ENCODE results near the gene RYK.
"Not testable (repeated sequence)": the region's sequence is repeated elsewhere in the genome, so short reads cannot be mapped to it uniquely, and the experiment has no call there.

Gene RYK

GRCh38 chr3:134201201-134202130 lies 49.2 kb downstream of the RYK start:
- TF ChIP-seq TAF1 (IDR thresholded peaks at IDR 0.05; ENCODE audit: low read depth, low read length) (no peak), POU2F2 (IDR thresholded peaks at IDR 0.05; ENCODE audit: low read depth, low read length) (no peak), POLR2A (IDR thresholded peaks at IDR 0.05; ENCODE audit: low read depth, low read length) (no peak), SPI1 (IDR thresholded peaks at IDR 0.05; ENCODE audit: low read depth, low read length) (no peak), POLR2AphosphoS5 (IDR thresholded peaks at IDR 0.05; ENCODE audit: low read depth, low read length) (no peak), PAX5 (IDR thresholded peaks at IDR 0.05; ENCODE audit: insufficient read depth, low read length, severe bottlenecking) (no peak)
- no peak for FAIRE-seq
- no peak for DNase-seq (ENCODE audit: insufficient read length, low spot score)

GRCh38 chr3:134199880-134200279 lies 50.8 kb downstream of the RYK start:
- DNase-seq (ENCODE audit: insufficient read length, low spot score); FAIRE-seq: not testable (repeated sequence)

- no peak for FAIRE-seq
- DNase-seq (ENCODE audit: insufficient read length, low spot score), result no peak
- no peak for TF ChIP-seq POLR2AphosphoS5 (IDR thresholded peaks at IDR 0.05; ENCODE audit: low read depth, low read length)
- no peak for TF ChIP-seq POU2F2 (IDR thresholded peaks at IDR 0.05; ENCODE audit: low read depth, low read length)
- TF ChIP-seq PAX5 (IDR thresholded peaks at IDR 0.05; ENCODE audit: insufficient read depth, low read length, severe bottlenecking), result no peak
- TF ChIP-seq TAF1 (IDR thresholded peaks at IDR 0.05; ENCODE audit: low read depth, low read length), result no peak
- no peak for TF ChIP-seq POLR2A (IDR thresholded peaks at IDR 0.05; ENCODE audit: low read depth, low read length)
- TF ChIP-seq SPI1 (IDR thresholded peaks at IDR 0.05; ENCODE audit: low read depth, low read length), result no peak
Observed at GRCh38 chr3:134199240-134199639, 51.4 kb downstream of the RYK start.

- TF ChIP-seq TAF1 (IDR thresholded peaks at IDR 0.05; ENCODE audit: low read depth, low read length), result no peak
- no peak for TF ChIP-seq SPI1 (IDR thresholded peaks at IDR 0.05; ENCODE audit: low read depth, low read length)
- TF ChIP-seq PAX5 (IDR thresholded peaks at IDR 0.05; ENCODE audit: insufficient read depth, low read length, severe bottlenecking), result no peak
- TF ChIP-seq POLR2A (IDR thresholded peaks at IDR 0.05; ENCODE audit: low read depth, low read length), result no peak
- no peak for TF ChIP-seq POU2F2 (IDR thresholded peaks at IDR 0.05; ENCODE audit: low read depth, low read length)
- TF ChIP-seq POLR2AphosphoS5 (IDR thresholded peaks at IDR 0.05; ENCODE audit: low read depth, low read length), result no peak
- FAIRE-seq, result no peak
- no peak for DNase-seq (ENCODE audit: insufficient read length, low spot score)
Observed at GRCh38 chr3:134198414-134198813, 52.2 kb downstream of the RYK start.

- no peak for TF ChIP-seq POU2F2 (IDR thresholded peaks at IDR 0.05; ENCODE audit: low read depth, low read length)
- TF ChIP-seq TAF1 (IDR thresholded peaks at IDR 0.05; ENCODE audit: low read depth, low read length), result no peak
- TF ChIP-seq PAX5 (IDR thresholded peaks at IDR 0.05; ENCODE audit: insufficient read depth, low read length, severe bottlenecking), result no peak
- no peak for TF ChIP-seq SPI1 (IDR thresholded peaks at IDR 0.05; ENCODE audit: low read depth, low read length)
- no peak for TF ChIP-seq POLR2A (IDR thresholded peaks at IDR 0.05; ENCODE audit: low read depth, low read length)
- TF ChIP-seq POLR2AphosphoS5 (IDR thresholded peaks at IDR 0.05; ENCODE audit: low read depth, low read length), result no peak
- FAIRE-seq (peak; percentile 69), DNase-seq (ENCODE audit: insufficient read length, low spot score) (peak; percentile 21)
Observed at GRCh38 chr3:134197681-134198261, 52.9 kb downstream of the RYK start.

- DNase-seq (ENCODE audit: insufficient read length, low spot score), result no peak
- FAIRE-seq, result no peak
- no peak for TF ChIP-seq TAF1 (IDR thresholded peaks at IDR 0.05; ENCODE audit: low read depth, low read length)
- TF ChIP-seq SPI1 (IDR thresholded peaks at IDR 0.05; ENCODE audit: low read depth, low read length), result no peak
- TF ChIP-seq PAX5 (IDR thresholded peaks at IDR 0.05; ENCODE audit: insufficient read depth, low read length, severe bottlenecking), result no peak
- TF ChIP-seq POLR2A (IDR thresholded peaks at IDR 0.05; ENCODE audit: low read depth, low read length), result no peak
- TF ChIP-seq POU2F2 (IDR thresholded peaks at IDR 0.05; ENCODE audit: low read depth, low read length), result no peak
- TF ChIP-seq POLR2AphosphoS5 (IDR thresholded peaks at IDR 0.05; ENCODE audit: low read depth, low read length), result no peak
Observed at GRCh38 chr3:134194247-134194646, 56.4 kb downstream of the RYK start.

GRCh38 chr3:134190250-134190649 lies 60.4 kb downstream of the RYK start:
- FAIRE-seq (no peak), DNase-seq (ENCODE audit: insufficient read length, low spot score) (no peak)

GRCh38 chr3:134189849-134190248 lies 60.8 kb downstream of the RYK start:
- DNase-seq (ENCODE audit: insufficient read length, low spot score) (no peak), FAIRE-seq (peak; percentile 31)
- no peak for TF ChIP-seq POU2F2 (IDR thresholded peaks at IDR 0.05; ENCODE audit: low read depth, low read length)

More at GRCh38 chr3:134190250-134190649, 60.4 kb downstream of the RYK start:
- no peak for TF ChIP-seq PAX5 (IDR thresholded peaks at IDR 0.05; ENCODE audit: insufficient read depth, low read length, severe bottlenecking)
- TF ChIP-seq POLR2A (IDR thresholded peaks at IDR 0.05; ENCODE audit: low read depth, low read length), result no peak
- TF ChIP-seq SPI1 (IDR thresholded peaks at IDR 0.05; ENCODE audit: low read depth, low read length), result no peak
- no peak for TF ChIP-seq TAF1 (IDR thresholded peaks at IDR 0.05; ENCODE audit: low read depth, low read length)
- no peak for TF ChIP-seq POU2F2 (IDR thresholded peaks at IDR 0.05; ENCODE audit: low read depth, low read length)
- no peak for TF ChIP-seq POLR2AphosphoS5 (IDR thresholded peaks at IDR 0.05; ENCODE audit: low read depth, low read length)

- TF ChIP-seq POLR2AphosphoS5 (IDR thresholded peaks at IDR 0.05; ENCODE audit: low read depth, low read length), result no peak
- no peak for TF ChIP-seq SPI1 (IDR thresholded peaks at IDR 0.05; ENCODE audit: low read depth, low read length)
- no peak for TF ChIP-seq POLR2A (IDR thresholded peaks at IDR 0.05; ENCODE audit: low read depth, low read length)
- TF ChIP-seq PAX5 (IDR thresholded peaks at IDR 0.05; ENCODE audit: insufficient read depth, low read length, severe bottlenecking), result no peak
- TF ChIP-seq TAF1 (IDR thresholded peaks at IDR 0.05; ENCODE audit: low read depth, low read length), result no peak
- TF ChIP-seq POU2F2 (IDR thresholded peaks at IDR 0.05; ENCODE audit: low read depth, low read length), result no peak
- no peak for FAIRE-seq
- no peak for DNase-seq (ENCODE audit: insufficient read length, low spot score)
Observed at GRCh38 chr3:134186391-134186790, 64.3 kb downstream of the RYK start.

- no peak for FAIRE-seq
Observed at GRCh38 chr3:134180761-134181160, 69.9 kb downstream of the RYK start.

More at GRCh38 chr3:134180761-134181160, 69.9 kb downstream of the RYK start:
- TF ChIP-seq PAX5 (IDR thresholded peaks at IDR 0.05; ENCODE audit: insufficient read depth, low read length, severe bottlenecking) (no peak), SPI1 (IDR thresholded peaks at IDR 0.05; ENCODE audit: low read depth, low read length) (no peak), POLR2A (IDR thresholded peaks at IDR 0.05; ENCODE audit: low read depth, low read length) (no peak), POLR2AphosphoS5 (IDR thresholded peaks at IDR 0.05; ENCODE audit: low read depth, low read length) (no peak), TAF1 (IDR thresholded peaks at IDR 0.05; ENCODE audit: low read depth, low read length) (no peak), POU2F2 (IDR thresholded peaks at IDR 0.05; ENCODE audit: low read depth, low read length) (no peak)
- no peak for DNase-seq (ENCODE audit: insufficient read length, low spot score)
